ENCODE results near the gene ATP11A. TPM values are rescaled to one million over a fixed set of nuclear protein-coding genes. Genes with fewer than 3 reads are reported as not detected.

Gene ATP11A
- total and polyA plus RNA-seq, 10 of the 15 experiments (the other 5 are each of a cell fraction or from before 2014, with no cell fraction given) = 1.4 to 69.6 (median 14.4) TPM

DNA sequence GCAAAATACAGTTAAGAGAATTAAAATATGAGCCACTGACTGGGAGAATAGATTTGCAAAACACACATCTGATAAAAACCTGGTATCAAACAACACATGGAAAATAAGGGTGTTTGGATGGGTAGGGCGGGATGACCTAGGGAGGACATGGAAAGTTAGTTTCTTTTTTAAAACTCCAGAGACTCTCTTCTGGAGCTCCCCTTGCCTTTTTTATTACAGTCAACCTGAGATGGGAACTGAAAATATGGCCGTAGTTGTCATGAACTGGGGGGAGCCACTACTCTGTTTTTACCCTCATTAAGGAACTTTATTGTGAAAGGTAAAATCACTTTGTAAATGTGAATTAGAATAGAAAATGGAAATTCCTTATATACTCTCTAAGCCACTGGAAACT lies 113.0 kb downstream of the ATP11A start (continued):
- peak; percentile 49; the same call in 1 of the 2 replicates for TF ChIP-seq MTA2 (IDR thresholded peaks at IDR 0.05; ENCODE audit: low read depth)
- TF ChIP-seq HCFC1 (IDR thresholded peaks at IDR 0.05; ENCODE audit: low read length) = no peak
- TF ChIP-seq NBN (IDR thresholded peaks at IDR 0.05) = no peak
- TF ChIP-seq, protein P1, sequence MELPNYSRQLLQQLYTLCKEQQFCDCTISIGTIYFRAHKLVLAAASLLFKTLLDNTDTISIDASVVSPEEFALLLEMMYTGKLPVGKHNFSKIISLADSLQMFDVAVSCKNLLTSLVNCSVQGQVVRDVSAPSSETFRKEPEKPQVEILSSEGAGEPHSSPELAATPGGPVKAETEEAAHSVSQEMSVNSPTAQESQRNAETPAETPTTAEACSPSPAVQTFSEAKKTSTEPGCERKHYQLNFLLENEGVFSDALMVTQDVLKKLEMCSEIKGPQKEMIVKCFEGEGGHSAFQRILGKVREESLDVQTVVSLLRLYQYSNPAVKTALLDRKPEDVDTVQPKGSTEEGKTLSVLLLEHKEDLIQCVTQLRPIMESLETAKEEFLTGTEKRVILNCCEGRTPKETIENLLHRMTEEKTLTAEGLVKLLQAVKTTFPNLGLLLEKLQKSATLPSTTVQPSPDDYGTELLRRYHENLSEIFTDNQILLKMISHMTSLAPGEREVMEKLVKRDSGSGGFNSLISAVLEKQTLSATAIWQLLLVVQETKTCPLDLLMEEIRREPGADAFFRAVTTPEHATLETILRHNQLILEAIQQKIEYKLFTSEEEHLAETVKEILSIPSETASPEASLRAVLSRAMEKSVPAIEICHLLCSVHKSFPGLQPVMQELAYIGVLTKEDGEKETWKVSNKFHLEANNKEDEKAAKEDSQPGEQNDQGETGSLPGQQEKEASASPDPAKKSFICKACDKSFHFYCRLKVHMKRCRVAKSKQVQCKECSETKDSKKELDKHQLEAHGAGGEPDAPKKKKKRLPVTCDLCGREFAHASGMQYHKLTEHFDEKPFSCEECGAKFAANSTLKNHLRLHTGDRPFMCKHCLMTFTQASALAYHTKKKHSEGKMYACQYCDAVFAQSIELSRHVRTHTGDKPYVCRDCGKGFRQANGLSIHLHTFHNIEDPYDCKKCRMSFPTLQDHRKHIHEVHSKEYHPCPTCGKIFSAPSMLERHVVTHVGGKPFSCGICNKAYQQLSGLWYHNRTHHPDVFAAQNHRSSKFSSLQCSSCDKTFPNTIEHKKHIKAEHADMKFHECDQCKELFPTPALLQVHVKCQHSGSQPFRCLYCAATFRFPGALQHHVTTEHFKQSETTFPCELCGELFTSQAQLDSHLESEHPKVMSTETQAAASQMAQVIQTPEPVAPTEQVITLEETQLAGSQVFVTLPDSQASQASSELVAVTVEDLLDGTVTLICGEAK (IDR thresholded peaks at IDR 0.05; ENCODE audit: borderline replicate concordance) = no peak
- peak; percentile 61; the same call in 1 of the 2 replicates for TF ChIP-seq ZBED1 (IDR thresholded peaks at IDR 0.05; ENCODE audit: borderline replicate concordance)
- peak; percentile 43 for TF ChIP-seq MEF2B (IDR thresholded peaks at IDR 0.05; ENCODE audit: partially characterized antibody, poor library complexity, severe bottlenecking)
- TF ChIP-seq CBX3 (IDR thresholded peaks at IDR 0.05; ENCODE audit: borderline replicate concordance, low read depth) = no peak
- TF ChIP-seq POLR2AphosphoS5 (IDR thresholded peaks at IDR 0.05; ENCODE audit: low read length) = no peak
- no peak for TF ChIP-seq ZZZ3 (IDR thresholded peaks at IDR 0.05; ENCODE audit: control insufficient read depth, insufficient read length, low read depth)
- no peak for TF ChIP-seq CBFB (IDR thresholded peaks at IDR 0.05; ENCODE audit: low read depth)
- TF ChIP-seq MYB (IDR thresholded peaks at IDR 0.05; ENCODE audit: borderline replicate concordance, low read depth, low read length) = no peak
- TF ChIP-seq ATF2 (IDR thresholded peaks at IDR 0.05; ENCODE audit: low read length) = no peak
- TF ChIP-seq MYC (IDR thresholded peaks at IDR 0.05; ENCODE audit: insufficient read depth, insufficient read length, insufficient replicate concordance, low read length, severe bottlenecking) = no peak
- peak; percentile 15; the same call in 1 of the 2 replicates for TF ChIP-seq EED (IDR thresholded peaks at IDR 0.05; ENCODE audit: low read depth)
- TF ChIP-seq FOXM1 (IDR thresholded peaks at IDR 0.05; ENCODE audit: low read depth, low read length) = peak; percentile 47; the same call in 1 of the 2 replicates
- TF ChIP-seq, protein P2, sequence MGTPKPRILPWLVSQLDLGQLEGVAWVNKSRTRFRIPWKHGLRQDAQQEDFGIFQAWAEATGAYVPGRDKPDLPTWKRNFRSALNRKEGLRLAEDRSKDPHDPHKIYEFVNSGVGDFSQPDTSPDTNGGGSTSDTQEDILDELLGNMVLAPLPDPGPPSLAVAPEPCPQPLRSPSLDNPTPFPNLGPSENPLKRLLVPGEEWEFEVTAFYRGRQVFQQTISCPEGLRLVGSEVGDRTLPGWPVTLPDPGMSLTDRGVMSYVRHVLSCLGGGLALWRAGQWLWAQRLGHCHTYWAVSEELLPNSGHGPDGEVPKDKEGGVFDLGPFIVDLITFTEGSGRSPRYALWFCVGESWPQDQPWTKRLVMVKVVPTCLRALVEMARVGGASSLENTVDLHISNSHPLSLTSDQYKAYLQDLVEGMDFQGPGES (IDR thresholded peaks at IDR 0.05) = no peak
- no peak for TF ChIP-seq SMAD5 (IDR thresholded peaks at IDR 0.05; ENCODE audit: low read depth)
- TF ChIP-seq SREBF1 (IDR thresholded peaks at IDR 0.05; ENCODE audit: low read length) = no peak
- no peak for TF ChIP-seq ZNF384 (IDR thresholded peaks at IDR 0.05; ENCODE audit: borderline replicate concordance, low read depth, low read length)
- no peak for TF ChIP-seq TARDBP (IDR thresholded peaks at IDR 0.05; ENCODE audit: borderline replicate concordance)
- TF ChIP-seq SRF (IDR thresholded peaks at IDR 0.05; ENCODE audit: low read depth in 2 of 2, low read length in 2 of 2) = 0 out of 4 replicates have a peak, but pooled peaks of 1 of the 2 experiments have one; percentile 39
- peak; percentile 45; the same call in 1 of the 2 replicates for TF ChIP-seq NR2F1 (conservative IDR thresholded peaks at IDR 0.05)
- TF ChIP-seq POU2F2 (IDR thresholded peaks at IDR 0.05; ENCODE audit: borderline replicate concordance, low read depth, low read length) = no peak
- TF ChIP-seq YY1 (IDR thresholded peaks at IDR 0.05; ENCODE audit: low read depth, low read length) = 0 out of 2 replicates have a peak, but pooled peaks have one; percentile 51
- TF ChIP-seq RELA (IDR thresholded peaks at IDR 0.05; ENCODE audit: borderline replicate concordance, partially characterized antibody) = no peak
- no peak for TF ChIP-seq KDM1A (IDR thresholded peaks at IDR 0.05; ENCODE audit: borderline replicate concordance)
- 0 out of 2 replicates have a peak, but pooled peaks have one; percentile 5 for TF ChIP-seq MEF2A (IDR thresholded peaks at IDR 0.05; ENCODE audit: insufficient read depth, low read depth, low read length)

All from GM12878 (cell line).